Mucosa of descending colon (tissue), 3 donors: ENCODE results near the gene COL4A6. TPM values are rescaled to one million over a fixed set of nuclear protein-coding genes. Genes with fewer than 3 reads are reported as not detected.
A peak's percentile ranks its signal among the peaks of the same experiment; 100 is the strongest.

Source experiments
- ATAC-seq: fragments of 200-7000 bp; cut with Tn5 transposase; one replicate; pipeline ENCODE4 v1.9.1; 2020; ENCODE audit warnings: mild to moderate bottlenecking, moderate library complexity
- DNase-seq, 3 donors: peaks; one replicate each; pipeline ENCODE4 v3.0.0-alpha.2; 2020
- H3K36me3 ChIP-seq: fragments of 200-600 bp; one replicate; pipeline ENCODE4 v1.8.0; 2021; ENCODE audit warnings: low read depth, mild to moderate bottlenecking
- H3K4me1 ChIP-seq: fragments of 200-600 bp; one replicate; pipeline ENCODE4 v1.8.0; 2021; ENCODE audit warnings: low read depth, mild to moderate bottlenecking
- H3K4me3 ChIP-seq: fragments of 200-600 bp; one replicate; pipeline ENCODE4 v1.8.0; 2021; ENCODE audit warnings: mild to moderate bottlenecking
- H3K9me3 ChIP-seq: fragments of 200-600 bp; one replicate; pipeline ENCODE4 v1.8.0; 2021; ENCODE audit warnings: mild to moderate bottlenecking
- CTCF ChIP-seq: fragments of 200-600 bp; IDR thresholded peaks from one replicate; pipeline ENCODE4 v1.8.0; 2022; ENCODE audit warnings: antibody characterized with exemption, mild to moderate bottlenecking
- intact Hi-C, 2 donors: fragments of 100-400 bp; cut with DNase I in 1 of 2; cut with micrococcal nuclease in 1 of 2; formaldehyde crosslinking; loops; one replicate each; pipeline versions ENCODE4 v1.11.0 to v1.11.1; 2022; cut with DNase I, micrococcal nuclease
- total RNA-seq, 3 donors: library from RNA; stranded (reverse); fragmentation: NEBNext Ultra II Directional in 2 of 3; extraction: Animal tissue kit (Norgen Biotek cat#: 25700) in 2 of 3; gene quantifications; one replicate each; pipeline versions ENCODE4 v1.2.1 to v1.2.4, GENCODE V29; 2021 to 2023
- donor health status: DM: no; HTN: no; CAD: no; lungs with moderate emphysema.
- donor health status: DM: no; HTN: no; CAD: no.
- donor health status: DM: no; HTN: yes; CAD: no.

COL4A6 gene
- total RNA-seq, 3 donors from 2014 or later = 0.35 to 0.81 (median 0.77) TPM

- intact Hi-C loops = no loop called here
- Histone ChIP-seq H3K36me3 (no peaks in the 10 kb centered on the region), H3K4me3 (no peak overlapping the region), H3K4me1 (no peaks in the 10 kb centered on the region), H3K9me3 (no peaks in the 10 kb centered on the region)
- ATAC-seq = no peak
- no peak for DNase-seq
- no peak for TF ChIP-seq CTCF
Measured at GRCh38 chrX:108439961-108440696, 1.9 kb upstream of the COL4A6 start.

DNA sequence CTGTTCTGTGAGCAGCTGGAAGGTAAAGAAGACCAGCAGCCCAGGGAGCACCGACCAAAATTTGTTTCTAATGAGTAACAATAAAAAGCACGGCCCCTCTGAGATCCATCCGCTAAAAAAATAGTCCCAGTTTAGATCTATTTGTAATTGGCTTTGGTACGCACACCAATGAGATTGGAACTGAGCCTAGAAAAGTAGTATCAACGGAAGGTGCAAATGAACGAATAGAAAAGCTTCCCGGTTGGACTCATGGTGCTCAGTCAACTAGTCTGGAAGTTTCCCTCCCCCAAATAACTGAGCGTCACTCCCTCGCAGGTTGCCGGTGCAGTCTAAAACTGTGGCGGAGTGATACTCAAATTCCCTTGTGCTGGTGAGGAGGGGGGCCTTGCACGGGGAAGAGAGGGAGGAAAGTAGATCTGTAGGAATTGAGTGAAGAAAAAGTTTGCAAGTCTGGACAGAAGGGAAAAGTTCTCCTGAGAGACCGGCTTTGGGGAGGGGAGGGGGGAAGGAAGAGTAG, 1.3 kb upstream of the COL4A6 start, which contains the start of gene COL4A5:
Gene COL4A5, plus strand, starts transcription at position 413 of the 517 bp plus-strand sequence. CDS start 288 bp downstream, outside the sequence.
- Histone ChIP-seq H3K4me1 (no peaks in the 10 kb centered on the region), H3K4me3 (no peak within 1 kb of the TSS), H3K9me3 (no peaks in the 10 kb centered on the region), H3K36me3 (no peaks in the 10 kb centered on the region)
- no peak for TF ChIP-seq CTCF
- DNase-seq (peak in 2 of 3 donors; percentile 12 to 22), ATAC-seq (no peak)
- intact Hi-C loops = no loop called here

DNA sequence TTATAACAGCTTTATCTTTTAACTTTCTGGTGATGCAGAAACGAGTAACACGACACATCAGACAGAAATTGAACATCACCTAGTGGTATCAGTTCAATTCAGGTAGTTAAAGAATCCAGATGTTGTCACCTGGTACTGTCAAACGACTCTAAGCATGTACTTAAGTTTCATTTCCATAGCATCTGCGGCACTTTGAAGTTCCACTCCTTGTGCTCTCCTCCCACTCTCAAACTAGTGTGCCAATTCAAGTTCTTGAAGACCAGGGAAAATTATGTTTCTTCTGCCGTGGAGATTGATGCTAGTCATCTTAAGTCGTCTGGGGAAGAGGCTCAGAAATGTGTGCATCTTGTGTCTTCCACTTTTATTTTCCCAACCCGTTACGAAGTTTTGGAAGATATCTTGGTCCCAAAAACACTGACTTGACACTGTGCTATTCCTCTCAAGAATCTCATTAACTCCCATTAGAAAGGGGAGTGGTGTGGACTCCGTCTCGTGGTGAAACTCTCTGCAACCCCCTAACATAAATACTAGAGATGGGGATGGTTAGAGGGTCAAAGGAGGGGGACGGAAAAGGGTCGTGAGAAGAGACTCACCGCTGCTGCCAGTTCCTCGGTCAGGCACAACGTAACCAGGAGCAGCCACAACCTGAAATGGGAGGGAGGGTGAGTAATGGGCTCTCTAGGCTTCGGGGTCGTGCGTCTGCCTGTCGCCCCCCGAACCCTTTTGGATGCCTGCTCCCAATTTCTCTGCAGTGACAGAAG, 693 bp downstream of the COL4A6 start:
- H3K4me3 ChIP-seq = no peak overlapping the region
- intact Hi-C loops = no loop called here
- no peak for ATAC-seq

DNA sequence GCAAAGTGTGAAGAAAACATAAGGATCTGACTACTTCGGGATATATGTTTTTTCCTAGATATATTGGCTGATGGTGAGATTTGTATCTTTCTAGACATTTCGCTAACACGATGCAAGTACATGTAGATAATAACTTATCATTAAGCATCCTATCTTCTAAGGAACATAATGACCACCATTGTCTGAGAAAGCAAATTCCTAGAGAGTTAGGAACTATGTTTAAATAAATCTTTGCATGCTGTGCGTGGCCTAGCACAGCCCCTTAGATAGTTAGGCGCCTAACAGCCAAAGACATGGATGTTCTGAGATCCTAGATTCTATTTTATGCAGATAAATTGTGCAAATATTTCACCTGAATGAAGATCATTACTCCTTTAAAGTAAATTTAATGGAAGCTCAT, 3.0 kb downstream of the COL4A6 start:
- no peak overlapping the region for H3K4me3 ChIP-seq
- H3K9me3 ChIP-seq = no peaks in the 10 kb centered on the region
- no peaks in the 10 kb centered on the region for H3K36me3 ChIP-seq
- H3K4me1 ChIP-seq = no peaks in the 10 kb centered on the region
- ATAC-seq (no peak), DNase-seq (no peak)
- intact Hi-C loops = no loop called here
- no peak for TF ChIP-seq CTCF

More for the DNA sequence above, 693 bp downstream of the COL4A6 start:
- Histone ChIP-seq H3K4me1 (no peaks in the 10 kb centered on the region), H3K9me3 (no peaks in the 10 kb centered on the region), H3K36me3 (no peaks in the 10 kb centered on the region)
- no peak for DNase-seq
- TF ChIP-seq CTCF = no peak

GRCh38 chrX:108426262-108426661, 12.0 kb downstream of the COL4A6 start:
- H3K4me1 ChIP-seq = no peaks in the 10 kb centered on the region
- ATAC-seq = no peak
- no peak for DNase-seq
- H3K9me3 ChIP-seq = no peaks in the 10 kb centered on the region
- intact Hi-C loops = no loop called here
- H3K4me3 ChIP-seq = no peak overlapping the region
- H3K36me3 ChIP-seq = no peaks in the 10 kb centered on the region
- no peak for TF ChIP-seq CTCF
